BE2C (cell line): ENCODE data around the gene GMPPB.
A peak's percentile ranks its signal among the peaks of the same experiment; 100 is the strongest.

Source experiments
- DNase-seq: peaks from one replicate; pipeline ENCODE4 v3.0.0-alpha.2; 2020
- H3K27me3 ChIP-seq: fragments of 250-450 bp; sonication (Bioruptor Pico); 2 replicates; pipeline ENCODE4 v1.5.1; 2020; ENCODE audit warnings: mild to moderate bottlenecking
- H3K36me3 ChIP-seq: fragments of 250-450 bp; sonication (Bioruptor Pico); 2 replicates; pipeline ENCODE4 v1.5.1; 2020; ENCODE audit warnings: mild to moderate bottlenecking
- H3K4me1 ChIP-seq: fragments of 250-450 bp; sonication (Bioruptor Pico); 2 replicates; pipeline ENCODE4 v1.5.1; 2020
- H3K4me3 ChIP-seq: 2 replicates; pipeline ENCODE4 v1.5.1; 2011; ENCODE audit warnings: low read depth, low read length
- H3K9me3 ChIP-seq: fragments of 250-450 bp; sonication (Bioruptor Pico); 2 replicates; pipeline ENCODE4 v1.5.1; 2020
- CTCF ChIP-seq: IDR thresholded peaks from 2 replicates; pipeline ENCODE4 v1.5.1; 2012; ENCODE audit warnings: mild to moderate bottlenecking, low read depth, low read length

Gene GMPPB

DNA sequence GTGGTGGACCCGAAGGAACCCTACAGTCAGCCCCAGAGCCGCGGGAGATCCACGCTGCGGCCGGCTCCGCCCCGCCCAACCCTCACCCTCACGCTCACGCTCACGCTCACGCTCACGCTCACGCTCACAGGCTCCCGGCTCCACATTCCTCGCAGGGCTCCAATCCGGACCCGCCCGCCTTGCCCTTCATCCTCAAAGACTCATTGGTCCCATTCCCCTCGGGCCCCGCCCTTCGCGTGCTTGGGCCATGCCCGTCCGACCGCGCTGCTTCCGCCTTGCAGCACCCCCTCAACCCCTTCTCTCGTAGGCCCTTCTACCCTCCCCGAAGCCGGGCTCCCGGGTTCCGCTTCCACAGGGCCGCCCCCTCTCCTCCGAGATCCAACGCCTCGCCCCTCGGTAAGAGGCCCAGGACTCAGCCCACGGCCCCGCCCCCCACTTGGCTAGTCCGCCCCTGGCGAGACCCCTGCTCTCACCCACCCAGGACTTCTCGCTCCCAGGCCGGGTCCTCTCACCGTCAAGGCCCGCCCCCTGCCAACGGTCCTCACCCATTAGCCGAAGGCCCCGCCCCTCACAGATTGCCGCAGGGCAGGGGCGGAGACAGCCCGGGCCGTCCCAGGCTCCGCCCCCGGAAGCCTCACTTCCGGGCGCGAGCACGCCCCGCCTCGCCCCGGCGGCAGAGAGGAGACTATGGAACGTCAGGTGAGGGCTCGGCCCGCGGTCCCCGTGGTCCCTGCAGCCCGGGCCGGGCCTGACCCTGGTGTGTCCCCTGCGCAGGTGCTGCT lies 49.8 kb downstream of the GMPPB start, which contains the start of gene APEH:
Gene APEH (plus strand): TSS at position 637 of the 782 bp plus-strand sequence. CDS start 51 bp downstream, at position 688.
- no peaks in the 10 kb centered on the region for H3K36me3 ChIP-seq
- DNase-seq, result peak; percentile 95
- 0 out of 2 replicates have a peak, but pooled peaks cover 3% of the 10 kb centered on the region for H3K4me1 ChIP-seq
- peak within 1 kb of the TSS; percentile 60 for H3K4me3 ChIP-seq
- H3K9me3 ChIP-seq, result no peaks in the 10 kb centered on the region
- H3K27me3 ChIP-seq, result no peaks in the 10 kb centered on the region
- TF ChIP-seq CTCF, result no peak

DNA sequence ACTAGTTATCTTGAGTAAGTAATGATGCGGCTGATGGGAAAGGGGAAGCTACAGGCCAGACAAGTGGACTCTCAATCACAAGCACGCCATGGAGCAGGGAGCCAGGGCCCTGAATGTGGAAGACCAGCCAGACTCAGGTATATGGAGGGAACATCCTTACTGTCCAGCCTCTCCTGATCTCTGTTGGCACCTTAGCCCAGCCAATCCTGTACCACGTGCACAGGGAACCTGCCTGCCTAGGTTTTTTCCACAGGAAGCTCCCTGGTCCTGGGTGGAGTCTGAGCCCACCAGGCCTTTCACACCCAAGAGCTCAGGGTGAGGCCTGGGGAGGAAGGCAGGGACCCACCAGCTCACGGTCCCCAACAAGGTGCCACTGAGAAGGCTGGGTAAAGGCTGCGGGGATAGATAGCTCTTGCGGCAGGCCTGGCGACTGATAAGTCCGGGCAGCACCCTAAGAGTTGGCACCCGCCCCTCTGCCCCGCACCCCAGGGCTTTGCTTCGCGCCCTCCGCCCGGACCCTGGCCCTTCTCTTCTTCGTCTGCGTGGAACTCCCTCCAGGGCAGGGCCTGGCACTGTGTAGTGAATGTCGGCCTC lies 50.5 kb downstream of the GMPPB start:
- H3K4me1 ChIP-seq, result 0 out of 2 replicates have a peak, but pooled peaks cover 3% of the 10 kb centered on the region
- TF ChIP-seq CTCF, result no peak
- H3K36me3 ChIP-seq, result no peaks in the 10 kb centered on the region
- H3K4me3 ChIP-seq, result peak overlapping the region; percentile 60
- H3K9me3 ChIP-seq, result no peaks in the 10 kb centered on the region
- no peaks in the 10 kb centered on the region for H3K27me3 ChIP-seq
- DNase-seq, result no peak

GRCh38 chr3:49671291-49672288 lies 52.2 kb downstream of the GMPPB start:
- Histone ChIP-seq H3K9me3 (no peaks in the 10 kb centered on the region), H3K27me3 (no peaks in the 10 kb centered on the region), H3K4me1 (0 out of 2 replicates have a peak, but pooled peaks cover 3% of the 10 kb centered on the region), H3K36me3 (no peaks in the 10 kb centered on the region), H3K4me3 (no peak overlapping the region)
- DNase-seq, result peak; percentile 66
- TF ChIP-seq CTCF, result peak; percentile 77

DNA sequence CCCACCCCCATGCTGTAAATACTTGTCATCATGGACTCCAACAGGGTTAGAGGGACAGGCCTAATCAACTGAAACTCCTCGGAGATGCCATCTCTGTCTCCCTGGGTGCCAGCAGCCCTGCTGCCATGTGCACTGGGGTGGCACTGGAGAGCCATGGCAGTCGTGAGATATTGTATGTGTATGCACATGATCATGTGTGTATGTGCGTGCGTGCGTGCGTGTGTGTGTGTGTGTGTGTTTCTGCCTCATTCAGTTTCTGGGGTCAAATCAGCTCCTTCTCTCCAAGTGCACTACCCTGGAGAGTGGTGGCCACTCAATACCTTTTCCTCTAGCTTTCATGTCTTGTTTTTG lies 52.8 kb downstream of the GMPPB start:
- DNase-seq, result no peak
- no peaks in the 10 kb centered on the region for H3K27me3 ChIP-seq
- no peak overlapping the region for H3K4me3 ChIP-seq
- no peaks in the 10 kb centered on the region for H3K9me3 ChIP-seq
- no peaks in the 10 kb centered on the region for H3K36me3 ChIP-seq
- H3K4me1 ChIP-seq, result 0 out of 2 replicates have a peak, but pooled peaks cover 3% of the 10 kb centered on the region
- TF ChIP-seq CTCF, result no peak
